Stimulated activated CD8-positive, alpha-beta memory T cell treated with anti-CD3 and anti-CD28 coated beads, Interleukin-4, amount 100 ng/mL, for 24 hours (primary cell): Measurements from ENCODE around the gene FUT8.

ENCODE experiments used
- DNase-seq: peaks from one replicate; pipeline ENCODE4 v3.0.0-alpha.2; 2020; ENCODE audit warnings: low read depth

FUT8 gene

DNA sequence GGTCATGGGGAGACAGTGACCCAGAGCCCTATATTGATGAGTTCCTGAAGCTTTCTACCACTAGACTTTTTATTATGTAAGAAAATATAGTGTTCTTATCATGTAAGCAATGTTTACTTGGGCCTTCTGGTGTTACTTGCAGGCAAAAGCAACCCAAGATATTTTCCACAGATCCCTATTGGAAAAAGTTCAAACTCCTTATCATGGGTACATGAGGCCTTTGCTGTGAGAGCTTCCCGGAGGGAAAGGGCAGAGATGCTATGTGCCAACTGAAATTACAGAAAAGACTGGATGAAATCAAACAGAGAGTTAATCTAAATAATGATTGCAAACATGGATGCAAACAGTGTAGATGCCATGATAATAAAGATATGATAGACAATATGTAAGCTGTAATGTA, 361.5 kb downstream of the FUT8 start:
- DNase-seq, result no peak

DNA sequence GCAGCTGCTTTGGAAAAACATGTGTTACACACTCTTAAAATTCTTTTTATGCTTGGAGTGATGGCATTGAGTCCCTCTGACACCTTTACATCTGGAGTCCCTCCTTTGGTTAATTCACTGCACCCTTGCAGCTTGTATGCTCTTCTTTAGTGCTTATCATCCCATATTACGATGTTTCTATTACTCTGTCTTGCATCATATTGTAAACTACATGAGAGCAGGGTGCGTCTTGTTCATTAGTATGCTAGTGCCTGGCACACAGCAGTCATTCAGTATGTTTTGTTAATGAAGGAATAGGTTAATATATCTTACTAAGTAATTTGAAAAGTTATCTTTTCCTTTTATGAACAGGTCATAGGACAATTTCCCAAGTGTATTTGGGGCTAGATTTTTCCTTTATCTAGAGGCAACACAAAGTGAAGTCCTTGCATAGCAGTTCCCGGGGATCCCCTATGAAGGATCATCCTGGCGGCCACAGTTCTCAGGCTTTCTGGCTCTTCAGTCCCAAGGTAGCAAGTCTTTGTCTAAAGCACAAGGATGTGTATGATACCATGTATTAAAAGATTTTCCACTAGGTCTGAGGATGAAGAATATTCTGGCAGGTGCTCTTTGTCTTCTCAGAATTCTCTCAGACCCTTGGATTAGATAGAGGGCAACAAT, 363.8 kb downstream of the FUT8 start:
- no peak for DNase-seq

DNA sequence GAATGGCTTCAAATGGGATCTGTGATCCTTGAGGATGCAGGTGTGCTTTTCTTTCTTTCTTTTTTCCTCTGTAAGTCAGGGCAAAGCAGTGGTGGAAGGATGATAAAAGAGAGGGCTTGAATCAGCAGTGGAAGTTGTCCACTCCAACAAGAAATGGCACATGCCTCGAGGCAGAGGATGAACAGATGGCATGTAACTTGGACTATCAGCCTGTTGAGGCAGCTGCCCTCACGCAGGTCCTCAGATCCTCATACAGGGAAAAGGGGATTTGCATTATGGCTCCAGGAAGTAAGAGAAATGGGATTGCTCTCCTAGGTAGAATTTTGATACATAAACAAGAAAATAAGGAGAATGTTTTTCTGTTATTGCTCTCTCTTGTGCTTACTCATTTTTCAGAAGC, 368.0 kb downstream of the FUT8 start:
- DNase-seq, result no peak

DNA sequence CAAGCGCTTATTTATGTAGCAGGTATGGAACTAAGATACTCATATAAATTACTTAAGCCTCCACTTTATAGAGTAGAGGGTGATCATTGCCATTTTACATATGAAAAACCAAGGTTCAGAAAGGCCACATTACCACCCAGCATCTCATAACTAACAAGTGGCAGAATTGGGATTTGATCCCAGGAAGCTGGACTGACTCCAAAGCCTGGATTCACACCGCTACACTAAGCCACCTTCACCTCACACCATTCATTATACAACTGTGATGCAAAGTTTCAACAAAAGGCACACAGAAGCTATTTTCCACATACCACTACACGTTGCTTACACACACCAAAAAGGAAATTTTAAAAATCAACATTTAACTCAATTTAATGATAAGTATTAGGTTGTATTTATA, 370.6 kb downstream of the FUT8 start:
- no peak for DNase-seq

DNA sequence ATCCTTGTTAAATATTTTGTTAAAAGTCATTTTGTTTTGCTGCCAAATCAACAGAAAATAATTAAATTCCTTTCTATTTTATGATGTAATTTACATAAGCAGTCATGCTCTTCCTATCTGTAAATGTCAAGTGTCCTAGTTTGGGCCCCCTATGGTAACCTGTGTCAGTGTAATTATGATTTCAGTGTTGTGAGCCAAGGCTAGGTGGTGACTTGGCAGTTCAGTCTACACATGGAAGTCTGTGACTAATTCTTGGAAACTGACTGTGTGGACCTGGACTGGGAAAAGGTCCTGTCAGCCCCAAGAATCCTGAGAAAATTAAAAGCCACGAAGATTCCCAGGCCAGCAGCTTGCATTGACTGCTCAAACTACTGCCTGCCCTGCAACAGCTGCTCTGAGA, 371.0 kb downstream of the FUT8 start:
- no peak for DNase-seq

DNA sequence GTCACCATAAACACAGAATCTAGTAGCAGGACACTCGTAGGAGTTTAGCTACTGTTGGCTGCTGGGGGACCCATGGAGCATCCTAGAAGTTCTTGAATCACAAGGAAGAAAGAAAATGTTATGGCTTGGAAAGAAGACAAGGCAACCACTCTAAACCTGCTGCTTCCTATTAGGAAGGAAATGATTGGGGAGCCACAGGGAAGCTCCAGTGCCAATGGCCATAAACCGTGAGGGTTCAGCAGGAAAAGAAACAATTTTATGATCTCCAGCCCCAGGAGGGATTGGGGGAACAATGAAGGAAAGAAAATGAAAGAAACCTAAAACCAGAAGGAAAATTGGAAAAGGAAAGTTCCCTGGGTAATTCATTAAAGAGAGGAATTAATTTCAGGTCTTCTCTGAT, 372.0 kb downstream of the FUT8 start:
- no peak for DNase-seq

DNA sequence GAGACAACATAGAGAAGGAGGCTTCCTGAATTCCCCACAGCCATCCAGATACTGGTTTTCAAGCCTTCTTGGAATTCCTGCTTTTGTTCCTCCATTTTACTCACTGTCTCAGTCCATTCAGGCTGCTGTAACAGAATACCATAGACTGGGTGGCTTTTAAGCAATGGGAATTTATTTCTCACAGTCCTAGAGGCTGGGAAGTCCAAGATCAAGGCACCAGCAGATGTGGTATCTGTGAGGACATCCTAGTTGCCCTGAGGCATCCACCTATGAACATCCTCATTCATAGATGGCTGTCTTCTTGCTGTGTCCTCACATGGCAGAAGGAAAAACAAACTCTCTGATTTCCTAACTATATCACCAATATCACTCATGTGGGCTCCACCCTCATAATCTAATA, 374.9 kb downstream of the FUT8 start:
- DNase-seq, result no peak

DNA sequence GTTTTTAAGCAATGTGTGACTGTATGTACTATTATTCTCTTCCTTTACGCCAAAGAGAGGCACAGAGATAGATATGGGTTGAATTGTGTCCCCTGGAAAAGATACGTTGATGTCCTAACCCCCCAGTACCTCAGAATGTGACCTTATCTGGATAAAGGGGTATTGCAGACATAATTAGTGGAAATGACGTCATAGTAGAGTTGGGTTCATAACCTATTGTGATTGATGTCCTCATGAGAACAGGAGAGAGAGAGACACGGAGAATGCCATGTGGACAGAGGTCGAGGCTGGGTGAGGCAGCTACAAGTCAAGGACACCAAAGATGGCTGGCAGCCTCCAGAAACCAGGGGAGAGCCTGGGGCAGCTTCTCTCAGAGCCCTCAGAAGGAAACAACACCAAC, 376.3 kb downstream of the FUT8 start:
- DNase-seq, result no peak

DNA sequence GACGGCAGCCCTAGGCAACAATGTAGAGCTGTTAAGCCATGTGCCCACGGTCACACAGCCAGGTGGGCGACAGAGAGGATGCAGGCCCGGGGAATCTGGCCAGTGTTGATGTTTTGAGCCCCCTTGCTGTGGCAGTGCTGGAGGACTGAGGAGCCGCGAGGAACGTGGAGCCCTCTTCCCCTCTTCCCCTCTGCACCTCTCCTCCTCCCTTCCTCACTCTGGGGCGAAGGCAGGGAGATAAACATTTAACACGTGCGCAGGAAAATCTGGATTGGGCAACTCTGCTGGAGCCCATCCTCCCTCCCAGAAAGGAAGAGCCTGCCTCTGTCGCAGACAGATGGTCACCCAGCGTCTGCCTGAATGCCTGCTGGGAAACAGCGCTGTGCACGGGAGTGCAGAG, 376.8 kb downstream of the FUT8 start:
- DNase-seq, result no peak

DNA sequence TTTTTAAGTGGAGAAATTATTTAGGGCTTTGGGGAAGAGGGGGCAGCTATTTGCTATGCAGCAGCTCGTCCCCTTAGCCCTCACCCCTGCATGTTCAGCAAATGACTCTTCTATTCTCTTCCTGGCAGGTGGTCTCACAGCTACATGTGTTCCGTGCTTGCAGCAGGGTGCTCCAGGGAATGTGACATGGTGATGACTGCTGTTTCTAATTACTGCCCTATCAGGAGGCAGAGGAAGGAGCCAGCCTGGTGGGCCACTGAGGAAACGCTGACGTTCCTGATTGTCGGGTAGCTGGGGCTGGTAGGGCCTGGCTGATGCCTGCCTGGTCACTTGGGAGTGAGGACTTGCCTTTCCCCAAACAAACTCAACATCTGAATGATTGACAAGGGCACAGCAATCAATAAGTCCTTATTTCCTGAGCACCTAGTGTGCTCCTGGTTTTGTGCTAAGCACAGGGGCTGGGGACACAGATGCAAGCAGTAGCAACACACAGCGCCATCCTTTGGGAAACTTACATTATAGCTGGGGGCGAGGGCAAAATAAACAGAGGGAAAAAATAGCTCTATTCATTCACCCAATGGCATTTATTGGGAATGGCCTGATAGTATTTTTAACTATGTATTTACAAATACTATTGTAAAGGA, 377.8 kb downstream of the FUT8 start:
- DNase-seq, result no peak

DNA sequence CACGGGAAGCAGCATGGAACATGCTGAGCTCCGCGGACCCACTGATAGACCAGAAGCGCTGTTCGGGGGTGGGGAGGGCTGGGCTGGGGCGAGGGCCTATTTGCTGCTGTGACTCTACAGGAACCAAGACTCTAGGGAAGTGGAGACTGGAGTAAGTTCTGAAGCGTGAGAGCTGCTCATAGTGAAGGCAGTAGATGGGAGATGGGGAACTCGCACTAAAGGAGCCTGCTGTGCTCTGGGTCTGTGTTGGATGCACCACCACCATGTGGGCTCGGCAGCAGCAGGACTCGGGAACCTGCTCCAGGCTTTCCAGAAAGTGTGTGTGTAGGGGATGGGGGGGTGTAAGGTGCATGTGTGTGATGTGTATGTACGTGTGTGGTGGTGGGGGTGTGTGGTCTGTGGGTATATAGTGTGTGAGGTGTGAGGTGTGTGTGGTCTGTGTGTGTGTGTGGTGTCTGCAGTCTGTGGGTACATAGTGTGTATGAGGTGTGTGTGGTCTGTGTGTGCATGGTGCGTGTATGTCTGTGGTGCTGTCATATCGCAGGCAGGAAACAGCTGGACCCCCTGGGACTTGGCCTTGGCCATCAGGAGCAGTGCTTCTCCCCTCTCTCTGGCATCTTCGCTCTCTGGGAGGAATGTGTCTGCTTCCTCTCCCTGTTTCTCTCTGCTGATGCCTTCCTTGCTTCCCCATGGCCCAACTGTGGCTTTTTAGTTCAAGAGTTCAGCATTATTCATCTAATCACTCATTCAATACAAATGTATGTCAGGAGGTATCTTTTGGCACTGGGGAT, 378.9 kb downstream of the FUT8 start:
- DNase-seq, result no peak

DNA sequence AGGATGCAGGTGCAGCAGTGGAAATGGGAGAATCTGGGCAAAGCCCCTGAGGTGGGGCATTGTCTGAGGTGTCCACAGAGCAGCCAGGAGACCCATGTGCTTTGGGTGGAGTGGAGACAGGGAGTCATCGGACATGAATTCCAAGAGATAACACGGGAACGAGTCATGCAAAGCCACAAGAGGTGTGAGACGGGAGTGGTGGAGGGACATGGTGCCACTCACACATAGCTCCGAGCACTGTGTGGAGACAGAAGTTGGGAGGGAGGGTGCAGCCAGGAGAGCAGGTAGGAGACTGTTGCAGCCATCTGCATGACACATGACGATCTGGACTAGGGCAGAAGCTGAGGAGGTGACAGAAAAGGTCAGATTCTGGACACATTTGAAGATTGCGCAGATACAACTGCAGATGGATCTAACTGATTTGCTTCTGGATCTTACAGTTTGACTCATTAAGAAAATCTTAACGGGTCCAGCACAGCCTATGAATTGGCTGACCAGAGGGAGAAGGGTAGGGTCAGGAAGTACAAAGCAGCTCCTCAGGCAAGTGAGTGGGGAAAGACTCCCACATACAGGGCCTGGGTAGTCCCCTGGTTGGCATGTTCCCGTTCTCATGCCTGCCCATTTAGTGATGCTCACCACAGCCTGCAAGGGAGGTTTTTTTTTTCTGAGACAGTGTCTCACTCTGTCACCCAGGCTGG, 379.8 kb downstream of the FUT8 start:
- no peak for DNase-seq
